ENCODE data around the gene PDSS2. TPM values are rescaled to one million over a fixed set of nuclear protein-coding genes. Genes with fewer than 3 reads are reported as not detected.

The PDSS2 gene
- total RNA-seq, 1 donor from 2014 or later: 14.9 TPM

GRCh38 chr6:107128175-107128574 is 331.2 kb downstream of the PDSS2 start:
- Mint-ChIP-seq H3K27ac (no peak overlapping the region), H3K27me3 (ENCODE audit: insufficient read depth, low read depth) (peaks cover 5% of the 10 kb centered on the region), H3K4me3 (no peak overlapping the region), H3K36me3 (no peaks in the 10 kb centered on the region), H3K4me1 (peaks cover 20% of the 10 kb centered on the region), H3K9me3 (no peaks in the 10 kb centered on the region)
- Histone ChIP-seq H3K4me2 (no peak overlapping the region), H3K27ac (no peak overlapping the region), H3K9me3 (ENCODE audit: low read depth) (no peaks in the 10 kb centered on the region), H2AFZ (replicated peaks) (no peak overlapping the region), H3K9ac (no peak overlapping the region), H3K4me3 (no peak overlapping the region), H3K27me3 (no peaks in the 10 kb centered on the region), H3K36me3 (no peaks in the 10 kb centered on the region), H3K79me2 (ENCODE audit: low read depth) (no peaks in the 10 kb centered on the region), H3K4me1 (peaks cover 7% of the 10 kb centered on the region), H3F3A (ENCODE audit: low read depth) (peaks cover 12% of the 10 kb centered on the region), H4K20me1 (ENCODE audit: low read depth) (no peaks in the 10 kb centered on the region)
- TF ChIP-seq EZH2 (IDR thresholded peaks at IDR 0.05): no peak
- TF ChIP-seq CTCF (IDR thresholded peaks at IDR 0.05): no peak
- no peak for TF ChIP-seq EZH2phosphoT487 (IDR thresholded peaks at IDR 0.05)
- DNase-seq (ENCODE audit: low spot score): no peak

GRCh38 chr6:107125771-107126170 is 333.6 kb downstream of the PDSS2 start:
- no peak for TF ChIP-seq CTCF (IDR thresholded peaks at IDR 0.05)
- TF ChIP-seq EZH2 (IDR thresholded peaks at IDR 0.05): no peak
- no peak for TF ChIP-seq EZH2phosphoT487 (IDR thresholded peaks at IDR 0.05)
- H4K20me1 ChIP-seq (ENCODE audit: low read depth): no peaks in the 10 kb centered on the region
- Mint-ChIP-seq H3K9me3 (no peaks in the 10 kb centered on the region), H3K27me3 (ENCODE audit: insufficient read depth, low read depth) (peaks cover 5% of the 10 kb centered on the region), H3K4me1 (peaks cover 22% of the 10 kb centered on the region), H3K4me3 (no peak overlapping the region), H3K27ac (no peak overlapping the region), H3K36me3 (no peaks in the 10 kb centered on the region)
- H3K9ac ChIP-seq: no peak overlapping the region
- no peak overlapping the region for H2AFZ ChIP-seq (replicated peaks)
- H3K9me3 ChIP-seq (ENCODE audit: low read depth): no peaks in the 10 kb centered on the region
- no peaks in the 10 kb centered on the region for H3K36me3 ChIP-seq
- H3K27ac ChIP-seq: no peak overlapping the region
- no peak overlapping the region for H3K4me3 ChIP-seq
- no peaks in the 10 kb centered on the region for H3K79me2 ChIP-seq (ENCODE audit: low read depth)
- H3F3A ChIP-seq (ENCODE audit: low read depth): peaks cover 12% of the 10 kb centered on the region
- no peak overlapping the region for H3K4me2 ChIP-seq
- peaks cover 7% of the 10 kb centered on the region for H3K4me1 ChIP-seq
- H3K27me3 ChIP-seq: no peaks in the 10 kb centered on the region
- DNase-seq (ENCODE audit: low spot score): no peak

GRCh38 chr6:107124934-107125348 is 334.4 kb downstream of the PDSS2 start:
- H3K4me3 ChIP-seq: no peak overlapping the region
- Mint-ChIP-seq H3K4me1 (peaks cover 22% of the 10 kb centered on the region), H3K27ac (peak overlapping the region; percentile 60), H3K9me3 (no peaks in the 10 kb centered on the region), H3K4me3 (peak overlapping the region; percentile 54), H3K27me3 (ENCODE audit: insufficient read depth, low read depth) (peaks cover 5% of the 10 kb centered on the region), H3K36me3 (no peaks in the 10 kb centered on the region)
- H3K4me2 ChIP-seq: peak overlapping the region; percentile 31
- no peaks in the 10 kb centered on the region for H4K20me1 ChIP-seq (ENCODE audit: low read depth)
- H3K36me3 ChIP-seq: no peaks in the 10 kb centered on the region
- peaks cover 7% of the 10 kb centered on the region for H3K4me1 ChIP-seq
- H3K9ac ChIP-seq: no peak overlapping the region
- peak; percentile 38 for DNase-seq (ENCODE audit: low spot score)
- no peak overlapping the region for H3K27ac ChIP-seq
- no peak overlapping the region for H2AFZ ChIP-seq (replicated peaks)
- no peaks in the 10 kb centered on the region for H3K79me2 ChIP-seq (ENCODE audit: low read depth)
- TF ChIP-seq CTCF (IDR thresholded peaks at IDR 0.05) (no peak), EZH2phosphoT487 (IDR thresholded peaks at IDR 0.05) (no peak), EZH2 (IDR thresholded peaks at IDR 0.05) (no peak)
- H3F3A ChIP-seq (ENCODE audit: low read depth): peaks cover 12% of the 10 kb centered on the region
- H3K27me3 ChIP-seq: no peaks in the 10 kb centered on the region
- no peaks in the 10 kb centered on the region for H3K9me3 ChIP-seq (ENCODE audit: low read depth)
